Esophagus muscularis mucosa (tissue), 3 donors: Measurements from ENCODE around the gene GPR42.
"Not testable (repeated sequence)": the region's sequence is repeated elsewhere in the genome, so short reads cannot be mapped to it uniquely, and the experiment has no call there.

Experiments
- CTCF ChIP-seq, 3 experiments: fragments of 200-600 bp in 2 of 3; fragments of 450-650 bp in 1 of 3; sonication (generic) in 2 of 3; IDR thresholded peaks; one replicate each; pipeline ENCODE4 v1.5.1; 2017 to 2019; ENCODE audit warnings: antibody characterized with exemption in 3 of 3, mild to moderate bottlenecking in 2 of 3, moderate library complexity in 1 of 3
- POLR2AphosphoS5 ChIP-seq, 2 donors: sonication (generic); formaldehyde crosslinking; IDR thresholded peaks; one replicate each; pipeline ENCODE4 v1.6.1; 2017; ENCODE audit warnings: antibody characterized with exemption in 2 of 2

- not testable (repeated sequence) for TF ChIP-seq CTCF, POLR2AphosphoS5 (IDR thresholded peaks at IDR 0.05)
Measured at GRCh38 chr19:35360081-35360480, 10.8 kb upstream of the GPR42 start.
